ENCODE results near the gene BMP6. TPM values are rescaled to one million over a fixed set of nuclear protein-coding genes. Genes with fewer than 3 reads are reported as not detected.

The BMP6 gene
- total and polyA plus RNA-seq, 2 donors (not counting 3 experiments of a cell fraction or from before 2014, with no cell fraction given): 221 to 276 TPM

GRCh38 chr6:7812623-7813022, 86.7 kb downstream of the BMP6 start:
- ChIA-PET POLR2A (no interaction called here), CTCF (no interaction called here)
- H2AFZ ChIP-seq (ENCODE audit: low read depth, low read length): no peak overlapping the region
- H3K4me1 ChIP-seq (ENCODE audit: control insufficient read depth, extremely low read depth, insufficient read depth, low read length): peaks cover 45% of the 10 kb centered on the region
- no peak overlapping the region for H3K4me2 ChIP-seq (ENCODE audit: insufficient read depth, low read length)
- H3K4me3 ChIP-seq (replicated peaks in 1 of 3; ENCODE audit: insufficient read depth in 1 of 3, low read depth in 1 of 3, low read length in 3 of 3): no peak overlapping the region
- no TSS peak for BruUV-seq (replicated peaks)
- no peak for DNase-seq (ENCODE audit: low read depth, low spot score)
- no peaks in the 10 kb centered on the region for H3K9me1 ChIP-seq (replicated peaks; ENCODE audit: control insufficient read depth, extremely low read depth, insufficient read depth, low read length)
- dilution Hi-C loops (cut with MboI; ENCODE audit: extremely low pct_ligation_motif_present, low sequenced_read_pairs) (no loop called here), intact Hi-C loops (cut with micrococcal nuclease) (no loop called here)
- peaks cover 3 to 6% of the 10 kb centered on the region in 2 experiments for H3K36me3 ChIP-seq (ENCODE audit: control insufficient read depth in 2 of 2, extremely low read depth in 1 of 2, insufficient read depth in 2 of 2, low read length in 2 of 2)
- no peaks in the 10 kb centered on the region for H3K9me3 ChIP-seq (replicated peaks; ENCODE audit: control insufficient read depth, insufficient read depth, low read length)
- peaks cover 12% of the 10 kb centered on the region for H4K20me1 ChIP-seq (replicated peaks; ENCODE audit: control insufficient read depth, extremely low read depth, insufficient read depth, low read length)
- H3K79me2 ChIP-seq (ENCODE audit: control insufficient read depth, insufficient read depth, low read length): peaks cover 92% of the 10 kb centered on the region
- no peak overlapping the region for H3K27ac ChIP-seq (ENCODE audit: insufficient read depth, low read depth, low read length)
- no peak for FAIRE-seq
- no peaks in the 10 kb centered on the region for H3K27me3 ChIP-seq (ENCODE audit: control insufficient read depth in 2 of 2, insufficient read depth in 2 of 2, low read length in 2 of 2)
- TF ChIP-seq MYC (IDR thresholded peaks at IDR 0.05; ENCODE audit: low read depth, low read length) (no peak), FOS (IDR thresholded peaks at IDR 0.05; ENCODE audit: borderline replicate concordance, insufficient read depth, low read length) (no peak), GATA2 (IDR thresholded peaks at IDR 0.05; ENCODE audit: insufficient read depth, insufficient read length, low read depth, low read length) (no peak)
- no peak overlapping the region for H3K9ac ChIP-seq (replicated peaks; ENCODE audit: extremely low read depth, insufficient read depth, low read length)

GRCh38 chr6:7813193-7813592, 87.3 kb downstream of the BMP6 start:
- Histone ChIP-seq H3K79me2 (ENCODE audit: control insufficient read depth, insufficient read depth, low read length) (peaks cover 94% of the 10 kb centered on the region), H3K4me1 (ENCODE audit: control insufficient read depth, extremely low read depth, insufficient read depth, low read length) (peaks cover 51% of the 10 kb centered on the region), H3K4me3 (replicated peaks in 1 of 3; ENCODE audit: insufficient read depth in 1 of 3, low read depth in 1 of 3, low read length in 3 of 3) (no peak overlapping the region), H3K27ac (ENCODE audit: insufficient read depth, low read depth, low read length) (no peak overlapping the region), H2AFZ (ENCODE audit: low read depth, low read length) (no peak overlapping the region), H3K9ac (replicated peaks; ENCODE audit: extremely low read depth, insufficient read depth, low read length) (no peak overlapping the region), H3K36me3 (ENCODE audit: control insufficient read depth in 2 of 2, extremely low read depth in 1 of 2, insufficient read depth in 2 of 2, low read length in 2 of 2) (peaks cover 3 to 6% of the 10 kb centered on the region in 2 experiments), H3K9me3 (replicated peaks; ENCODE audit: control insufficient read depth, insufficient read depth, low read length) (no peaks in the 10 kb centered on the region), H3K4me2 (ENCODE audit: insufficient read depth, low read length) (no peak overlapping the region), H3K9me1 (replicated peaks; ENCODE audit: control insufficient read depth, extremely low read depth, insufficient read depth, low read length) (no peaks in the 10 kb centered on the region), H4K20me1 (replicated peaks; ENCODE audit: control insufficient read depth, extremely low read depth, insufficient read depth, low read length) (peaks cover 15% of the 10 kb centered on the region), H3K27me3 (ENCODE audit: control insufficient read depth in 2 of 2, insufficient read depth in 2 of 2, low read length in 2 of 2) (no peaks in the 10 kb centered on the region)
- dilution Hi-C loops (cut with MboI; ENCODE audit: extremely low pct_ligation_motif_present, low sequenced_read_pairs): no loop called here
- intact Hi-C loops (cut with micrococcal nuclease): no loop called here
- BruUV-seq (replicated peaks): no TSS peak
- TF ChIP-seq FOS (IDR thresholded peaks at IDR 0.05; ENCODE audit: borderline replicate concordance, insufficient read depth, low read length): no peak
- no peak for TF ChIP-seq POLR2A (IDR thresholded peaks at IDR 0.05; ENCODE audit: low read depth, low read length)
- TF ChIP-seq MAX (IDR thresholded peaks at IDR 0.05; ENCODE audit: insufficient read depth, insufficient read length): no peak
- TF ChIP-seq GATA2 (IDR thresholded peaks at IDR 0.05; ENCODE audit: insufficient read depth, insufficient read length, low read depth, low read length): no peak
- no peak for TF ChIP-seq JUN (IDR thresholded peaks at IDR 0.05; ENCODE audit: borderline replicate concordance, insufficient read depth, insufficient read length, low read depth)
- TF ChIP-seq POLR2AphosphoS5 (IDR thresholded peaks at IDR 0.05; ENCODE audit: insufficient read depth, low read depth, low read length): no peak
- no peak for TF ChIP-seq EZH2 (IDR thresholded peaks at IDR 0.05; ENCODE audit: borderline replicate concordance, low read depth, low read length, severe bottlenecking)
- no peak for TF ChIP-seq MYC (IDR thresholded peaks at IDR 0.05; ENCODE audit: low read depth, low read length)
- no peak for TF ChIP-seq CTCF (IDR thresholded peaks at IDR 0.05; ENCODE audit: extremely low read depth in 1 of 2, insufficient read depth in 1 of 2, low read depth in 1 of 2, low read length in 2 of 2)
- ChIA-PET POLR2A (no interaction called here), CTCF (interaction anchor here (0.6 kb wide), 1 partner anchor 23 kb away, joined by 3 read pairs; no protein-coding TSS in a partner anchor)
- FAIRE-seq: no peak
- no peak for DNase-seq (ENCODE audit: low read depth, low spot score)

Measured in endothelial cell of umbilical vein (primary cell).